Measurements from ENCODE around the gene RFC4. TPM values are rescaled to one million over a fixed set of nuclear protein-coding genes. Genes with fewer than 3 reads are reported as not detected.

Gene RFC4
- total RNA-seq, 1 experiment from 2014 or later: 70.7 TPM

GRCh38 chr3:186841620-186842019, 35.3 kb upstream of the RFC4 start:
- Histone ChIP-seq H3K36me3 (ENCODE audit: control insufficient read depth, insufficient read depth, low read length) (no peaks in the 10 kb centered on the region), H3K4me1 (ENCODE audit: control insufficient read depth, insufficient read depth, low read length) (no peaks in the 10 kb centered on the region), H3K9me3 (ENCODE audit: control insufficient read depth, insufficient read depth, low read depth, low read length) (no peaks in the 10 kb centered on the region), H3K27me3 (ENCODE audit: control insufficient read depth, insufficient read depth, low read length) (peaks cover 8% of the 10 kb centered on the region), H3K4me3 (ENCODE audit: low read depth in 2 of 2, low read length in 2 of 2) (no peak overlapping the region), H3K27ac (ENCODE audit: low read length) (no peak overlapping the region)
- CTCF ChIA-PET: no interaction called here
- TF ChIP-seq REST (IDR thresholded peaks at IDR 0.05; ENCODE audit: insufficient read depth in 1 of 2, low read depth in 2 of 2, low read length in 1 of 2): no peak
- TF ChIP-seq POLR2AphosphoS5 (IDR thresholded peaks at IDR 0.05; ENCODE audit: low read depth, low read length): no peak
- no peak for TF ChIP-seq TCF7L2 (IDR thresholded peaks at IDR 0.05; ENCODE audit: low read depth, low read length)
- TF ChIP-seq, protein P1, sequence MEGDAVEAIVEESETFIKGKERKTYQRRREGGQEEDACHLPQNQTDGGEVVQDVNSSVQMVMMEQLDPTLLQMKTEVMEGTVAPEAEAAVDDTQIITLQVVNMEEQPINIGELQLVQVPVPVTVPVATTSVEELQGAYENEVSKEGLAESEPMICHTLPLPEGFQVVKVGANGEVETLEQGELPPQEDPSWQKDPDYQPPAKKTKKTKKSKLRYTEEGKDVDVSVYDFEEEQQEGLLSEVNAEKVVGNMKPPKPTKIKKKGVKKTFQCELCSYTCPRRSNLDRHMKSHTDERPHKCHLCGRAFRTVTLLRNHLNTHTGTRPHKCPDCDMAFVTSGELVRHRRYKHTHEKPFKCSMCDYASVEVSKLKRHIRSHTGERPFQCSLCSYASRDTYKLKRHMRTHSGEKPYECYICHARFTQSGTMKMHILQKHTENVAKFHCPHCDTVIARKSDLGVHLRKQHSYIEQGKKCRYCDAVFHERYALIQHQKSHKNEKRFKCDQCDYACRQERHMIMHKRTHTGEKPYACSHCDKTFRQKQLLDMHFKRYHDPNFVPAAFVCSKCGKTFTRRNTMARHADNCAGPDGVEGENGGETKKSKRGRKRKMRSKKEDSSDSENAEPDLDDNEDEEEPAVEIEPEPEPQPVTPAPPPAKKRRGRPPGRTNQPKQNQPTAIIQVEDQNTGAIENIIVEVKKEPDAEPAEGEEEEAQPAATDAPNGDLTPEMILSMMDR (IDR thresholded peaks at IDR 0.05): no peak
- TF ChIP-seq SIN3A (IDR thresholded peaks at IDR 0.05; ENCODE audit: borderline replicate concordance, insufficient read depth, low read depth, low read length): no peak
- in situ Hi-C loops (cut with HindIII; ENCODE audit: low pct_unique_long_range_greater_than_20kb, low sequenced_read_pairs): no loop called here
- ATAC-seq: no peak
- BruUV-seq (replicated peaks): no TSS peak
- intact Hi-C loops (cut with micrococcal nuclease; ENCODE audit: unreplicated experiment): no loop called here
- POLR2A ChIA-PET: no interaction called here
- DNase-seq (ENCODE audit: low read depth, low spot score): no peak

GRCh38 chr3:186839874-186840641, 33.8 kb upstream of the RFC4 start:
- DNase-seq (ENCODE audit: low read depth, low spot score) (no peak), ATAC-seq (no peak)
- Histone ChIP-seq H3K27me3 (ENCODE audit: control insufficient read depth, insufficient read depth, low read length) (peaks cover 2% of the 10 kb centered on the region), H3K4me3 (ENCODE audit: low read depth in 2 of 2, low read length in 2 of 2) (no peak overlapping the region), H3K4me1 (ENCODE audit: control insufficient read depth, insufficient read depth, low read length) (no peaks in the 10 kb centered on the region), H3K36me3 (ENCODE audit: control insufficient read depth, insufficient read depth, low read length) (no peaks in the 10 kb centered on the region), H3K27ac (ENCODE audit: low read length) (no peak overlapping the region), H3K9me3 (ENCODE audit: control insufficient read depth, insufficient read depth, low read depth, low read length) (no peaks in the 10 kb centered on the region)
- no TSS peak for BruUV-seq (replicated peaks)
- CTCF ChIA-PET: no interaction called here
- POLR2A ChIA-PET: interaction anchor here (0.6 to 1.0 kb wide), 2 partner anchors 28 to 149 kb away, joined by 5 to 13 read pairs; no protein-coding TSS in a partner anchor
- no peak for TF ChIP-seq POLR2AphosphoS5 (IDR thresholded peaks at IDR 0.05; ENCODE audit: low read depth, low read length)
- TF ChIP-seq, protein P1 (IDR thresholded peaks at IDR 0.05): no peak
- TF ChIP-seq REST (IDR thresholded peaks at IDR 0.05; ENCODE audit: insufficient read depth in 1 of 2, low read depth in 2 of 2, low read length in 1 of 2): no peak
- in situ Hi-C loops (cut with HindIII; ENCODE audit: low pct_unique_long_range_greater_than_20kb, low sequenced_read_pairs): no loop called here
- intact Hi-C loops (cut with micrococcal nuclease; ENCODE audit: unreplicated experiment): loop anchor here (10.0 kb wide), 1 partner anchor 875 kb away; no protein-coding TSS in a partner anchor

Data from Panc1 (cell line).